GM18868 (cell line): ENCODE data around the gene MDFI.

Experiments used
- ATAC-seq: cut with Tn5 transposase; IDR thresholded peaks from one replicate; pipeline ENCODE4 v1.9.1; 2021; ENCODE audit warnings: mild to moderate bottlenecking, moderate library complexity; ENCODE audit not compliant: unreplicated experiment

The MDFI gene, protein sequence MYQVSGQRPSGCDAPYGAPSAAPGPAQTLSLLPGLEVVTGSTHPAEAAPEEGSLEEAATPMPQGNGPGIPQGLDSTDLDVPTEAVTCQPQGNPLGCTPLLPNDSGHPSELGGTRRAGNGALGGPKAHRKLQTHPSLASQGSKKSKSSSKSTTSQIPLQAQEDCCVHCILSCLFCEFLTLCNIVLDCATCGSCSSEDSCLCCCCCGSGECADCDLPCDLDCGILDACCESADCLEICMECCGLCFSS

DNA sequence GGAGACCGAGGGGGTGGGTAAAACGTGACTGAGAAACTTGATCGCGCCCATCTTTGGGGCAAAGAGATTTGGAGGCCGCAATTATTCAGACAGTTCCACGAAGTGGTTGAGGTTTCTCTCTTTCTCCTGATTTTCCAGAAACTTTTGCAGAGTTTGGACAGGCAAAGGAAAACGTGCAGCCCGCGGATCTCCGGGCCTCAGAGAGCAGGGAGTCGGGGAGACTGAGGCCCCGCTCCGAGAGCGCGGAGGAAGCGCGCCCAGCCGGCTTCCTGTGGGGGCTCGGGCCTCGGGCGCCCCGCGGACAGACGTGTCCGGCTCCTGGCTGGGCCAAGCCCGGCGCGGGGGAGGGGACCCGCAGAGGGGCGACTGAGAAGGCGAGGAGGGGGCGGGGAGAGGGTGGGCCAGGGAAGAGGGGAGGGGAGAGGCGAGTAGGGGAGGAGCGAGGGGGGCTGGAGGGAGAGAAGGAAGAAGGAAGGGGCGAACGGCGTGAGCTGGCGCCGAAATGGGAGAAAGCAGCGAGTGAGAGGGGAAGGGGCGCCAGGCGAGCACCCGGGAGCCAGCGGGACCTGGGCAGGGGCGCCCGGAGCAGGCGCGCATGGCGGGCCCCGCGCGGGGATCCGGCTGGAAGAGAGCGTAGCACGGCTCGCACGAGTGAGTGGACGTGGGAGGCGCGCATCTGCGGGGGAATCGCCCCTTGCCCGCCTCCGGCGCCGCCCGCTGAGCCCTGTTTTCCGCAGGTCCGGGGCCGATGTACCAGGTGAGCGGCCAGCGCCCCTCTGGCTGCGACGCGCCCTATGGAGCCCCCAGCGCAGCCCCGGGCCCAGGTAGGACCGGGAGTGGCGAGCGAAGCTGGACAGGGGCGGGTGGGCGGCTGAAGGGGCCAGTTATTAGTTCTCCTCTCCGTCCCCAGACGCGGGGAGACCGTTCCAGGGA, at the start of gene MDFI:
Gene MDFI (plus strand): TSS at position 467 of the 933 bp plus-strand sequence. CDS start 282 bp downstream, at position 749.
- no peak for ATAC-seq

DNA sequence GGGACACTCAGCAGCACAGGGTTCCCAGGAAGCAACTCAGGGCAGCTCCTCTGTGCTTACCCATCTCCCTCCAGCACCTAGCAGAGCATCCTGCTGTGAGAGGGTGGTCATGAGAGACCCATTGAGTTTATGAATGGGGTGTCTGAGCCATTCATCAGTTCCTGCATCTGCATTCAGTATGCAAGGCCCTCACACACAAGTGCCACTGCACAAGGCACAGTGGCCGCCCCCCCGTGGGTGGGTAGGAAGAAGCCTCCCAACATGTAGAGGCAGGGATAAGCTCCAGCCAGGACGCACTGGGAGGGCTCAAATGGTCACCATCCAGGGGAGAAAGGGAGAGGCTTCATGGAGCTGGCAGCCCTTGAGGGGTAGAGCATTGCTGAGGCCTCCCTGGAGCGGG, 49.0 kb upstream of the MDFI start:
- ATAC-seq, result no peak

DNA sequence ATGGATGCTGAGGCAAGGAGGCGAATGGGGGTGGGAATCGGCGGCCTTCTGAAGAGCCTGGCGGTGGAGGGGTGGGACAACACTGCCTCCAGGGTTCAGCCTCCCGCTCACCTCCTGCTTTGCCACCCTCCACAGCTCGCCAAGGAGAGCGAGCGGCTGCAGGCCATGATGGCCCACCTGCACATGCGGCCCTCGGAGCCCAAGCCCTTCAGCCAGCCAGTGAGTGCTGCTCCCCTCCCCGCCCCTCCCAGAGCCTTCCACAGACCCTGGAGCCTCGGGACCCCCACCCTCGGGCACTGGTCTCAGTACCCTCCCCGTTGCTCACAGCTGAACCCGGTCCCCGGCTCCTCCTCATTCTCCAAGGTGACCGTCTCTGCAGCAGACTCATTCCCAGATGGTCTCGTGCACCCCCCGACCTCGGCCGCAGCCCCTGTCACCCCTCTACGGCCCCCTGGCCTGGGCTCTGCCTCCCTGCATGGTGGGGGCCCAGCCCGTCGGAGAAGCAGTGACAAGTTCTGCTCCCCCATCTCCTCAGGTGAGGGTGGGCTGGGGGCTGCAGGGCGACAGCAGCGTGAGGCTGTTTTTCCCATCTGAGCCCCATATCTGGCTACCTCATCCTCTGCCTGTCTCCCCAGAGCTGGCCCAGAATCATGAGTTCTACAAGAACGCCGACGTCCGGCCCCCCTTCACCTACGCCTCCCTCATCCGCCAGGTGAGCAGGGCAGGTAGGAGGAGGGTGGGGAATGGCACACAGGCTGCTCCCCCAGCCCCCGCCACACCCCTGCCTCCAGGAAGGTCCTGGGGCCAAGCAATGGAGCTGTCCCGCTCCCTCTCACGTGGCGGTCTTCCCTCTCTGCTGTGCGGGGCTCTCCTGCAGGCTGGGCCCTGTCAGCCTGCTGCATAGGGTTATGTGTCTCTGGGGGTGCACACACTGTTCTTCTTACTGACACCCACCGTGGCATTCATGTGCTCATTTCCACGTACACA, 48.3 kb upstream of the MDFI start:
- no peak for ATAC-seq

DNA sequence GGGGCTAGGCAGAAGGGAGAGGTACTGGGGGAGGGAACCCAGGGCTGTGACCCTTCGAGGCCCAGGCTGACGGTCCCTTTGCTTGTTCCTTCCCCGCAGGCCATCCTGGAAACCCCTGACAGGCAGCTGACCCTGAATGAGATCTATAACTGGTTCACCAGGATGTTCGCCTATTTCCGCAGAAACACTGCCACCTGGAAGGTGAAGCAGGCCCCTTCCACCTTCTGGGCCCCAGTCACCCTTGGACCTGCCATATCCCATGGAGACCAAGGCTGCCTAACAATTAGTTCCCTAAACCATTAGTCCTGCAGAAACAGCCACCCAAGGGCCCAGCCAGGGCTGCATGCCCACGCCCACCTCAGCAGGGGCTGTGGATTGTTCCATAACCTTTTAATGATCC, 47.1 kb upstream of the MDFI start:
- no peak for ATAC-seq

DNA sequence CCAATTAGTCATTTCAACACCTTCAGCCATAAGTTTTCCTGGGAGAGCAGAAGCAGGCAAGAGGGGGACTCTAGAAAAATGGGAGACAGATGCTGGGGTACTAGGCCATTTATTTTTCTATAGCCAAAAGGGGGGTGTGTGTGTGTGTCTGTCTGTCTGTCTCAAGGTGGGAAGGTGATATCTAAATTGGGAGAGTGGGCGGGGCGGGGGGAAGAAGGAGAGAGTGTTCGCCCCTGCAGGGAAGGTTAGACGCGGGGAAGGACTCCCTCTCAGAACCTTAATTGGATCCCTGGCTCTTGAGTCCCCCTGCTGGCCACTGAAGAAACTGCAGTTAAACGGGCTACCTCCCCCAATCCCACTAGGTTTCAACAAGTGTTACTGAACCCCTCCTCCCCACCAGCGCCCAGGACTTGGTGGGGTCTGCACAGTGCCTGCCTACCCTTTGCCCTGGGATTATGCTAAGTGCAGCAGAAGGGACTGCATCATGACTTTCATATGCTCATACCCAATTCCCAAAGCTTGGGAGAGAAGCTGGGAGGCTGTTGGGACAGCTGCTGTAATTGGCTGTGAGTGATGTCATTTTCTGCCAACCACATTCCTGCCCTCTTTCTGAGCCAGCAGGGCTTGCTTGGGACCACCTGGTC, 46.3 kb upstream of the MDFI start:
- no peak for ATAC-seq

DNA sequence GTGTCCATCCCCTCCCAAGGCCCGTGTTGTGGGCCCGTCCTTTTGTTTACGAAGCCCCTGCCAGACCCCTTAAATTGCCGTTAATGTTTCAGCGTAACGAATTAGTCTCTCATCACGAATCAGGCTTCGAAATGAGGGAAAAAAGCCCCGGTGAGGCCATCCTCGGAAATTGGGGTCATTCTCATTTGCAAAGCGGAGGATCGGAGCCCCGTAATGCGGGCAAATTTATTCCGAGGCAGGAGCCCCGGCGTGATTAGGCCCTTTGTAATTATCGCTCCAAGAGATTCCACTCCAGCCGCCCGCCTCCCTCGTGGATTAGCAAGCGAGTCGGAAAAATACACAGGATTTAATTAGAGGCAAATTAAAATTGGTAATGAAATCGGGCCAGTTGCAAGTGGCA, 44.9 kb upstream of the MDFI start:
- ATAC-seq, result no peak

DNA sequence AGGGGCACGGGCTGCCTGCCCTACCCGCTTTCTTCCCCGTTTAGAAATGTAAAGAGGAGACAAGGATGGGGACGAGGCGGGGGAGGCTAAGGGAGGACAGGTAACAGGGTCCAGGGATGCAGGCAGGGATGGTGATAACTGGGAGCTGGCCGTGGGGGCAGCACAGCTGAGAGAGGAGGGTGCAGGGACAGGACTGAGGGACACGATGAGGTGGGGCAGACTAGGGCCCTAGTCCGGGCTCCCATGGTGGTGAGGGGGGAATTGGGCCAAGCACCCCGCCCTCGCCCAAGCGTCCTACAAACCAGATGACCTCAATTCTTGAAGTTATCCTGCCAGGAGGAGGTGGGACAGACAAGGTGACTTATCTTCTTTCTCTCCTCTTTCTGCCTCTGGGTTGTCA, 44.4 kb upstream of the MDFI start:
- ATAC-seq, result no peak

DNA sequence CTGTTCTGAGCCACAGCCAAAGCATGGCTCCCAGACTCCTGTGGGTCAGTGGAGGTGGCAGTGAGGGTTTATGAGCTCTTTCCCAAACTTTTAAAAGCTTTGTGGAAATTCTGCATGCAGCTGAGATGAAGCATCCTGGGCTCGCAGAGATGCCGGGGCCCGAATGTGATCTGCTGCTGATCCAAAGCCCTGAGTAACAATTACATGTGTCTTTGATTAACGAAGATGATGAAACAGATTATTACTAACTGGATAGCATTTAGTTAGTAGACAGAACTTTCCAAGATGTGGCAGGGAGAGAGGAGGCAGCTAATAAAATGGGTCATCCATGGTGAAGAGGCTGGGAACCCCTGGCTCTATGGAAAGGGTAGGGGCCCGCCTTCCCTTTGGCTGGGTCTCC, 43.9 kb upstream of the MDFI start:
- ATAC-seq, result no peak

DNA sequence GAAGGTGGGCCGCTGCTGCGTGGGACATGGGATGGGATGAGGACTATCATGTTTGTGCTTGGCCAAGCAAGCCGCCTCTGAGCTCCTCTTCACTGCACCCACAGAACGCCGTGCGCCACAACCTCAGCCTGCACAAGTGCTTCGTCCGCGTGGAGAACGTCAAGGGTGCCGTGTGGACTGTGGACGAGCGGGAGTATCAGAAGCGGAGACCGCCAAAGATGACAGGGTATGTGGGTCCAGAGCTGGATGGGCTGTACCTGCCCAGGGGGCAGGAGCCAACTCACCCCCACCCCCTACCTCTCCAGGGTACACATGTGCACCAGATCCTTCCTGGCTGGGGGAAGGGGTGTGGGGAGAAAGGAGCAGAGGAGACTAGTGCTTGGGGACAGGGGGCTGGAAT, 43.5 kb upstream of the MDFI start:
- ATAC-seq, result no peak

DNA sequence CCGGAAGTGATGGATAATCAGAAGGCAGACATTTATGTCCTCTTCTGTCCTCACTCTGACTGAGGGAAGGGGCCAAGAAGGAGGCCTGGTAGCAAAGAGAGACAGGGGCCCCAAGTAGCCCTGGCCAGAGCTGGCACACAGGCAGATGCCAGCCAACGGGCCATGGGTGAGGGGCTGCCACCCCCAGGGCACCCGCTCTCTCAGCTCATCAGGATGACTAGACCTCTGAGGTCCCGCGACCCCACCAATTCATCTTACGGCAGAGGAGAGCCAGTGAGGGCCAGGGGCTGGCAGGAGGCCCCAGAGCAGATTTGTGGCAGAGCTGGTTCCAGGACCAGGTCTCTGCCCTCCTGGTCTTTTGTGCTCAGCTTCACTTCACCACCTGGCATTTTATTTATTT, 43.1 kb upstream of the MDFI start:
- no peak for ATAC-seq

DNA sequence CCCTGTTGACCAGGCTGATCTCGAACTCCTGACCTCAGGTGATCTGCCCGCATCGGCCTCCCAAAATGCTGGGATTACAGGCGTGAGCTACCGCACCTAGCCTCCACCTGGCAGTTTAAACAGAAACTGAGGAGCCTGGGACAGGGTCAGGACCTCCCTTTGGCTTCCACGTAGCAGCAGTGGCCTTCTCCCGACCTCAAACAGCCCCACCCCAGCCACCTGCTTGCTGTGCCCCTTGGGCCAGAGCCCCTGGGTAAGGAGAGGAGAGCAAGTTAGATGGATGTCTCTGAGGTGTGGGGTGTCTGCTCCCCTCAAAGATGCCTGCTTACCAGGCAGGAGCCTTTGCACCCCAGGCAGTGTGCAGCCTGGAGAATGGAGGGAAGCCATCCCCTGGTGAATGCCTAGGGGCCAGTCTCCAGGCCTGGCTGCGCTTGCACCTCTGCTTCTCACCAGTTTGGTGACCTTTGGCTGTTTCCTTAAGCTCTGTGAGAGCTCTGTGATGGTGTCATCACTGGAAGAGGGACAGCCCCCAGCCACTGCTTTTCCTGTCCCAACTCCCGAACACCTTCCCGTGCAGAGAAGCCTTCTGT, 42.1 kb upstream of the MDFI start:
- ATAC-seq, result no peak

DNA sequence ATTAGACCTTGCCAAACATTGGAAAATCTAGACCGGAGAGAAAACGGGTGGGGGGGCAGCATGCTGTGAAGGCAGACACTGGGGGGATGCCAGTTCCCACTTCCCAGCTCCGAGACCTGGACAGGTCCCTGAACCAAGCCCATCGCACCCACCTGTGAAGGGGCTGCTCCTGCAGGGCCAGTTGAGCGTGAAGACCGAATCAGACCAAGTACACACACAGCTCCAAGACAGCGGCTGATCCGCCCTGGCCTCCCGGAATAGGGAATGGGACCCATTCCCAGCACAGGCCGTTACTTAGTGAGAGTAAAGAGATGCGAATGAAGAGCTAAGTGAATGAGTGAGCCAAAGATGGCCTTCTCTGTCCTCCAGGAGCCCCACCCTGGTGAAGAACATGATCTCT, 41.5 kb upstream of the MDFI start:
- ATAC-seq, result no peak

DNA sequence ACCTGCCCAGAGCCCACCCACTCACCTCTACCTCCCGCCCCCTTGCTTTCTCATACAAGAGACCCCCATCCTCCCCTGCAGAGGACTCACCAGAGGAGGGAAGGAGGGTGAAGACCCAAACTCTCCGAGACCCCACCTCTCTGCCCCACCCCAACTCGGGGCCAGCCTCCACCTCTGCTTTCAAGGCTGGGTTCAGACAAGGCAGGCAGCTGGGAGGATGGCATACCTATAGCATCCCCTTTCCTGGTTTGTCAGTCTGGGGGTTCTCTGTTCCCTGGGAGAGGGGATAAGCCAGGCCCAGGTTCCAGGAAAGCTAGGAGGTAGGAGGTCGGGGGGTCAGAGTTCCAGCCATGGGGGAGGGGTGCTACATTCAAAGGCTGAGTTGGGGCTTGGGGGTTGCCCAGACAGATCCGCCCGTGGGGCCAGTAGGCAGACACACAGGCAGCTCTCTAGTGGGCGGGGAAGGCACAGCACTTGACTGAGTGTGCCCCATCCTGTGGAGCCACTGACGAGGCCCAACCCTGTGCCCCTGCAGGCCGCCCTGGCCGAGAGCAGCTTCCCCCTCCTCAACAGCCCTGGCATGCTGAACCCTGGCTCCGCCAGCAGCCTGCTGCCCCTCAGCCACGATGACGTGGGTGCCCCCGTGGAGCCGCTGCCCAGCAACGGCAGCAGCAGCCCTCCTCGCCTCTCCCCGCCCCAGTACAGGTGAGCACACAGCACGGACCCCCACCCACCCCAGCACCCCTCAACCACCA, 40.8 kb upstream of the MDFI start:
- ATAC-seq, result no peak

DNA sequence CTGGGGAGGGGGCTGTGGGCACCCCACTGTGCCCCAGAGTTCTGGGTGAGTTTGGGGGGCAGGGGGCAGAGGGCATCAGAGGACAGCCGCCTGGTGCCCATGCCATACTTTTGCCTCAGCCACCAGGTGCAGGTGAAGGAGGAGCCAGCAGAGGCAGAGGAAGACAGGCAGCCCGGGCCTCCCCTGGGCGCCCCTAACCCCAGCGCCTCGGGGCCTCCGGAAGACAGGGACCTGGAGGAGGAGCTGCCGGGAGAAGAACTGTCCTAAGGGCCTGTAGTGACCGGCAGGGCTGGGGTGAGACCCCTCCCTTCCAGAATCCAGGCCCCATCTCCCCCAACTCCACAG, 39.6 kb upstream of the MDFI start:
- ATAC-seq, result no peak

DNA sequence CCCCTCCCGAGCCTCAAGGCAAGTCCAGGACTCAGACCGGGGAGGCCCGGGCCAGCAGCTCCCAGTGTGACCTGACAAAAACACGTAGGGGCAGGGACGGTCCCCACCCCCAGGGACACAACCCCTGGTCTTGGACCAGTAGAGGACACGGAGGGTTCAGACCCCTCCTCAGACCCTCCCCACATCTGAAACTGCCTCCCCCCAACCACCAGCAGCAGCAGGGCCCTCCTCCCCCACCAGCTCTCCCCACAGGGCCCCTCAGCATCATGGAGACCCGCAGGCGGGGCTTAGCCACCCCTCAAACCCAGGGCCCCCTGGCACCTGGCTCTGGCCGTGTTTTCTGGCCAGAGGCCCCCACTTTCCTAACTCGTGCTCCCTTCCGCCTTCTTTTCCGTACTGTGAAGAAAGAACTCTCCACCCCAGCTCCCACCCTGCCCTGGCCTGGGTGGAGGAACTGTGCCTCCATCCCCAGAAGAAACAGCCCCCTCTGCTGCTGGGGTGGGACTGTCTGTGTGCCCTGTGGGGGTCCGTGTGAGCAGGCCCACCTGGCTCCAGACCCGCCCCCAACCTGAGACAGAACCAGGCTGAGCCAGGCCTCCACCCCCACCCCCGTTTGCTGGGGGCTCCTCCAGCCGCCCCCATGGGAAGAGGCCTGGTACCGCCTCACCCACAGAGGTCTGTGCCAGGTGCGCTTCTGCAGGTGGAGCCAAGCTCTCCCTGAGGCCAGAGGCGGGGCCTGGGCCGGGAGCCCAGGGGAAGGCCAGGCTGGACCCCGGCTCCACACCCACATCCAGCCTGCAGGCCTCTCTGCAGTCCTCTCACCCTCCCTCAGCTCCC, 39.0 kb upstream of the MDFI start:
- no peak for ATAC-seq

DNA sequence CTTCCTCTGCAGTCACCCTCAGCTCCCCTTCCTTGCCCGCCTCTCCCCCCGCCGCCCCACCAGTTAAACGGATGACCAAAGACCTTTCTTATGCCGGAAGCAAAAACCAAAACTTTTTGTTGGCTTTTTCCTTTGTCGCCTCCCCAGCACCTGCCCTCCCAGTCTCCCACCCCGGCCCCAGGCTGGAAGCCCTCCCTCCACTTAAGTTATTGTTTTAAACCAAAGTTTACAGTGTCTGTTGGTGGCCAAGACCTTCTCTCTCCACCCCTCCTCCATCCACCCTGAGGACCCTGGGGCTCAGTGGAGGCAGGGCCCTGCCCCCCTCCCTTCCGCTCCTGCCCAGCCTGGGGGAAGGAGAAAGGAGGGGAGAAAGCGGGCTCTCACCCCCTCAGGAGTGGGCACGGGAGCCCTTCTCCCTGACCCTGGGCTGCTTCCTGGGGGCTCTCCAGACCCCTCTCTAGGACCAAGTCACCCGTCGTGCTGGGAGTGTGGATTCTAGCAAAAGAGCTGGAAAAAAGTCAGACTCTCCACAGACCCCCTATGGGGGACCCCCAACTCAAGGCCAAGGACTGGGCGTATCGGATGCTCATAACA, 38.3 kb upstream of the MDFI start:
- ATAC-seq, result no peak

DNA sequence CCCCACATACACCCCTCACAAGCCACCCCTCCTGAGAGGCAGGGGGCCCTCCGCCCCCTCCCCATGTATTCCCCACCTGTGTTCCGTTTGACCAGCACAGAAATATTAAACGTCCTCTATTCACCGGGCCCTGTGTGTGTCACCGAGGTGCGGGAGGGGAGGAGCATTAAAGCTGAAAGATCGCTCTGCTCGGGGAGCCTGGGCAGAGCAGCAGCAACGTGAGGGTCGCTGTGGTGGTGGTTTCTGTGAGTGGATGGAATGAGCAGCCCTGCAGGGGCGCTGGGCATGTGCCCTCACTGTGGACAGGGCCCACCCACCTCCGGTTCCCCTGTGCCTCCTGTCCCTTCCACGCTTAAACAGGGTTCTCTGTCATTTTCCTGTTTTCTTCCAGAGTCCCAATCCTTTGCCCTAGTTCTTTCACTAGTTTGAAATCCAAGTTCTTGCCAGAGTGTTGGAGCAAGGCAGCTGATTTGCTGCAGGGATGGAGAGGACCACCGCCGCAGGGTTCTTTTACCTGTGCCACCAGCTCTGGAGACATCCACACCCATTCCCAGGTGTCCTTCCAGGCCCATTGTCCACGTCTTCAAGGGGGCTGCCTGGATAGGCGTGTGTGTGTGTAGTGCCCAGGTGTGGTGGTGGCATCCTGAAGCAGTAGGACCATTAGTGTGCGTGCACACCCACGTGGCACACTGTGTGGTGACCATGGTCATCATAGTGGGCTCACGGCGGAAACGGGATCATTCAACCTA, 37.6 kb upstream of the MDFI start:
- ATAC-seq, result no peak

DNA sequence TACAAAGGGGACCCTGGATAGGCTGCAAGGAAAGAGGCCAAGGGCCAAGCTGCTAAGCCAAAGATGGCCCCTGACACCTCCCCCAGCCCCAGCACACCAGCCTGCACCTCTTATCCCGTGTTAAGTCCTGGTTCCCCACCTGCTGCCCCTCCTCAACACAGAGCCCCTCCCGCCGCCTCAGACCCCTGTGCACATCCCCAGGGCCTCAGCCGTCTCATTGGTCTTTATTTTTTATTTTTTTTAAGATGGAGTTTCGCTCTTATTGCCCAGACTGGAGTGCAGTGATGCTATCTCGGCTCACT, 37.1 kb upstream of the MDFI start:
- ATAC-seq, result no peak
